ENCODE measurements around the gene SDHB.

Gene SDHB

GRCh38 chr1:16981269-16981849, 72.5 kb downstream of the SDHB start:
- no peak for DNase-seq

- no peak for DNase-seq
Measured at GRCh38 chr1:16980473-16981268, 73.2 kb downstream of the SDHB start, which contains the start of gene MFAP2. Gene MFAP2, minus strand, starts transcription at chr1:16980620. Its CDS starts 2,347 bp downstream, at chr1:16978273.

- DNase-seq: no peak
Measured at GRCh38 chr1:16979475-16980327, 74.1 kb downstream of the SDHB start.

- DNase-seq: no peak
Measured at GRCh38 chr1:16978567-16979474, 75.0 kb downstream of the SDHB start.

- DNase-seq: no peak
Measured at GRCh38 chr1:16978139-16978538, 75.7 kb downstream of the SDHB start.

GRCh38 chr1:16977377-16977776, 76.5 kb downstream of the SDHB start:
- no peak for DNase-seq

GRCh38 chr1:16976966-16977365, 76.9 kb downstream of the SDHB start:
- DNase-seq: no peak

- DNase-seq: no peak
Measured at GRCh38 chr1:16975838-16976237, 78.0 kb downstream of the SDHB start.

GRCh38 chr1:16975211-16975610, 78.6 kb downstream of the SDHB start:
- DNase-seq: no peak

GRCh38 chr1:16973215-16973614, 80.6 kb downstream of the SDHB start:
- no peak for DNase-seq

- DNase-seq: no peak
Measured at GRCh38 chr1:16972189-16972895, 81.5 kb downstream of the SDHB start.

- no peak for DNase-seq
Measured at GRCh38 chr1:16971341-16972188, 82.3 kb downstream of the SDHB start.

- DNase-seq: no peak
Measured at GRCh38 chr1:16970132-16970910, 83.5 kb downstream of the SDHB start.

- DNase-seq: no peak
Measured at GRCh38 chr1:16969651-16970050, 84.2 kb downstream of the SDHB start.

- DNase-seq: no peak
Measured at GRCh38 chr1:16969057-16969611, 84.7 kb downstream of the SDHB start.
